Ishikawa (cell line): Measurements from ENCODE around the gene ZCWPW1.
A peak's percentile ranks its signal among the peaks of the same experiment; 100 is the strongest.

Source experiments
- CEBPB ChIP-seq: IDR thresholded peaks from 2 replicates; pipeline ENCODE4 v1.6.1; 2012
- CREB1 ChIP-seq: IDR thresholded peaks from 2 replicates; pipeline ENCODE4 v1.6.1; 2012; ENCODE audit warnings: low read depth
- EGR1 ChIP-seq: IDR thresholded peaks from 2 replicates; pipeline ENCODE4 v1.6.1; 2012
- EP300 ChIP-seq: IDR thresholded peaks from 2 replicates; pipeline ENCODE4 v1.6.1; 2012; ENCODE audit warnings: borderline replicate concordance
- FOXM1 ChIP-seq: IDR thresholded peaks from 2 replicates; pipeline ENCODE4 v1.6.1; 2012; ENCODE audit warnings: low read depth, borderline replicate concordance
- MAX ChIP-seq: IDR thresholded peaks from 2 replicates; pipeline ENCODE4 v1.6.1; 2012
- NFIC ChIP-seq: IDR thresholded peaks from 2 replicates; pipeline ENCODE4 v1.6.1; 2012
- REST ChIP-seq: IDR thresholded peaks from 2 replicates; pipeline ENCODE4 v1.6.1; 2012; ENCODE audit warnings: low read depth, mild to moderate bottlenecking
- TAF1 ChIP-seq: IDR thresholded peaks from 2 replicates; pipeline ENCODE4 v1.6.1; 2012; ENCODE audit warnings: low read depth, mild to moderate bottlenecking
- TCF12 ChIP-seq: IDR thresholded peaks from 2 replicates; pipeline ENCODE4 v1.6.1; 2012; ENCODE audit warnings: low read depth
- USF1 ChIP-seq: IDR thresholded peaks from 2 replicates; pipeline ENCODE4 v1.6.1; 2012
- YY1 ChIP-seq: IDR thresholded peaks from 2 replicates; pipeline ENCODE4 v1.6.1; 2012; ENCODE audit warnings: low read depth
- ZBTB7A ChIP-seq: IDR thresholded peaks from 2 replicates; pipeline ENCODE4 v1.6.1; 2012; ENCODE audit warnings: low read depth

The ZCWPW1 gene

GRCh38 chr7:100370746-100371145 is 57.8 kb downstream of the ZCWPW1 start:
- no peak for TF ChIP-seq REST

GRCh38 chr7:100370303-100370702 is 58.2 kb downstream of the ZCWPW1 start:
- TF ChIP-seq FOXM1 (no peak), NFIC (no peak), MAX (no peak), REST (no peak), CREB1 (no peak), TAF1 (no peak), USF1 (no peak), EGR1 (no peak), TCF12 (no peak)

GRCh38 chr7:100369105-100369504 is 59.4 kb downstream of the ZCWPW1 start:
- TF ChIP-seq EGR1 (no peak), USF1 (0 out of 2 replicates have a peak, but pooled peaks have one; percentile 23)

- TF ChIP-seq NFIC (no peak), TCF12 (no peak), FOXM1 (no peak), EP300 (no peak), EGR1 (no peak), CREB1 (no peak), CEBPB (no peak)
These were observed 60.6 kb downstream of the ZCWPW1 start for GRCh38 chr7:100367676-100368613.

- TF ChIP-seq TAF1, result no peak
- no peak for TF ChIP-seq ZBTB7A
- TF ChIP-seq REST, result no peak
- TF ChIP-seq MAX, result no peak
- no peak for TF ChIP-seq FOXM1
- no peak for TF ChIP-seq CEBPB
- no peak for TF ChIP-seq EP300
- TF ChIP-seq YY1, result no peak
These were observed 61.3 kb downstream of the ZCWPW1 start for GRCh38 chr7:100367251-100367620.
